ENCODE data around the gene SARS2.
"Not testable (repeated sequence)": the region's sequence is repeated elsewhere in the genome, so short reads cannot be mapped to it uniquely, and the experiment has no call there.

Gene SARS2

GRCh38 chr19:38888876-38889275 is 41.7 kb downstream of the SARS2 start:
- H3K27ac Mint-ChIP-seq: no peak overlapping the region
- H3K9me3 Mint-ChIP-seq: no peaks in the 10 kb centered on the region
- H3K27me3 Mint-ChIP-seq: no peaks in the 10 kb centered on the region

DNA sequence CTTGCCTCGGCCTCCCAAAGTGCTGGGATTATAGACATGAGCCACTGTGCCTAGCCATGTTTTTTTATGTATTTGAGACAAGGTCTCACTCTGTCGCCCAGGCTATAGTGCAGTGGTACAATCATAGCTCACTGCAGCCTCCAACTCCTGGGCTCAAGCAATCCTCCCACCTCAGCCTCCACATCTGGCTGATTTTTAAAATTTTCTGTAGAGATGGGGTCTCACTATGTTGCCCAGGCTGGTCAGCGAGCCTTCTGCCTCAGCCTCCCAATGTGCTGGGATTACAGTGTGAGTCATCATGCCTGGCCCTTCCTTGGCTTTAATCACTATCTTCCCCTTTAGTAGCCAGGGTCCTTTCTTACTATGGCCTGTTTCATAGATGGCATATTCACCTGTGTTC is 45.9 kb downstream of the SARS2 start:
- not testable (repeated sequence) for H3K4me1 Mint-ChIP-seq (ENCODE audit: low read depth in 2 of 2); ATAC-seq (replicated peaks); H3K4me3 Mint-ChIP-seq; H3K27me3 Mint-ChIP-seq; DNase-seq; H3K9me3 Mint-ChIP-seq
- peaks cover 62% of the 10 kb centered on the region for H3K36me3 Mint-ChIP-seq (ENCODE audit: insufficient read depth)
- peak overlapping the region in 1 of 2 donors; percentile 73 for H3K27ac Mint-ChIP-seq

More at GRCh38 chr19:38888876-38889275, 41.7 kb downstream of the SARS2 start:
- DNase-seq (no peak), ATAC-seq (replicated peaks) (no peak)
- Mint-ChIP-seq H3K4me1 (ENCODE audit: low read depth in 2 of 2) (peaks cover 0 to 2% of the 10 kb centered on the region in 2 donors), H3K4me3 (no peak overlapping the region), H3K36me3 (ENCODE audit: insufficient read depth) (peaks cover 60% of the 10 kb centered on the region)

DNA sequence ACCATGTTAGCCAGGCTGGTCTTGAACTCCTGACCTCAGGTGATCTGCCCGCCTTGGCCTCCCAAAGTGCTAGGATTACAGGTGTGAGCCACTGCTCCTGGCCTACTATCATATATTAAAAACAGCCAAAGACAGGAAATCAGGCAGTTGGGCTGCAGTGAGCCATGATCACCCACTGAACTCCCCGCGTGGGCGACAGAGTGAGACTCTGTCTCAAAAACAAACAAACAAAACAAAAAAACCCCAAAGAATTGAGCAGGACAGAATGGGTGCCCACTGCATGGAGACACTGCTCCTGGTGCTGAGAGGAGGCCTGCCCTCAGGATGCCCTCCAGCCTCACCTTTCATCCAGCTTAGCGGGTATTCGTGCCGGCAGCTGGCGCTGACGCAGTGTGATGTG is 47.3 kb downstream of the SARS2 start:
- Mint-ChIP-seq H3K4me3 (no peak overlapping the region), H3K36me3 (ENCODE audit: insufficient read depth) (peaks cover 58% of the 10 kb centered on the region), H3K27ac (peak overlapping the region in 1 of 2 donors; percentile 78), H3K27me3 (no peaks in the 10 kb centered on the region), H3K9me3 (no peaks in the 10 kb centered on the region), H3K4me1 (ENCODE audit: low read depth in 2 of 2) (peaks cover 8 to 18% of the 10 kb centered on the region in 2 donors)
- DNase-seq: no peak
- ATAC-seq (replicated peaks): no peak

- Mint-ChIP-seq H3K36me3 (ENCODE audit: insufficient read depth) (peaks cover 58% of the 10 kb centered on the region), H3K9me3 (no peaks in the 10 kb centered on the region), H3K27me3 (no peaks in the 10 kb centered on the region), H3K4me3 (peak overlapping the region in 1 of 2 donors; percentile 41), H3K27ac (peak overlapping the region; percentile 77 to 91), H3K4me1 (ENCODE audit: low read depth in 2 of 2) (peaks cover 24 to 34% of the 10 kb centered on the region in 2 donors)
- ATAC-seq (replicated peaks) (no peak), DNase-seq (no peak)
Observed at GRCh38 chr19:38880882-38881609, 49.5 kb downstream of the SARS2 start.

- H3K36me3 Mint-ChIP-seq (ENCODE audit: insufficient read depth): peaks cover 54% of the 10 kb centered on the region
- H3K4me1 Mint-ChIP-seq (ENCODE audit: low read depth in 2 of 2): peaks cover 24 to 35% of the 10 kb centered on the region in 2 donors
- ATAC-seq (replicated peaks): no peak
- no peaks in the 10 kb centered on the region for H3K27me3 Mint-ChIP-seq
- peak overlapping the region; percentile 37 to 44 for H3K4me3 Mint-ChIP-seq
- H3K9me3 Mint-ChIP-seq: no peaks in the 10 kb centered on the region
- DNase-seq: no peak
- peak overlapping the region; percentile 81 to 91 for H3K27ac Mint-ChIP-seq
Observed at GRCh38 chr19:38880076-38880881, 50.3 kb downstream of the SARS2 start.

GRCh38 chr19:38879400-38879751 is 51.2 kb downstream of the SARS2 start:
- H3K27ac Mint-ChIP-seq: peak overlapping the region; percentile 98
- no peak overlapping the region for H3K4me3 Mint-ChIP-seq
- peaks cover 48% of the 10 kb centered on the region for H3K36me3 Mint-ChIP-seq (ENCODE audit: insufficient read depth)
- DNase-seq: no peak
- peaks cover 24 to 35% of the 10 kb centered on the region in 2 donors for H3K4me1 Mint-ChIP-seq (ENCODE audit: low read depth in 2 of 2)
- no peaks in the 10 kb centered on the region for H3K27me3 Mint-ChIP-seq
- ATAC-seq (replicated peaks): no peak
- no peaks in the 10 kb centered on the region for H3K9me3 Mint-ChIP-seq

- peak overlapping the region; percentile 87 to 88 for H3K4me3 Mint-ChIP-seq
- no peak for DNase-seq
- H3K27ac Mint-ChIP-seq: peak overlapping the region; percentile 98
- peaks cover 45% of the 10 kb centered on the region for H3K36me3 Mint-ChIP-seq (ENCODE audit: insufficient read depth)
- H3K9me3 Mint-ChIP-seq: no peaks in the 10 kb centered on the region
- no peaks in the 10 kb centered on the region for H3K27me3 Mint-ChIP-seq
- peaks cover 25 to 35% of the 10 kb centered on the region in 2 donors for H3K4me1 Mint-ChIP-seq (ENCODE audit: low read depth in 2 of 2)
- peak; percentile 13 for ATAC-seq (replicated peaks)
Observed at GRCh38 chr19:38878575-38879399, 51.8 kb downstream of the SARS2 start.

- ATAC-seq (replicated peaks): peak; percentile 93
- Mint-ChIP-seq H3K27me3 (no peaks in the 10 kb centered on the region), H3K36me3 (ENCODE audit: insufficient read depth) (peaks cover 43% of the 10 kb centered on the region), H3K9me3 (no peaks in the 10 kb centered on the region), H3K4me3 (peak within 1 kb of the TSS; percentile 87 to 88), H3K27ac (peak within 1 kb of the TSS; percentile 98), H3K4me1 (ENCODE audit: low read depth in 2 of 2) (peaks cover 28 to 31% of the 10 kb centered on the region in 2 donors)
- peak; percentile 55 to 61 (median 57) for DNase-seq
Observed at GRCh38 chr19:38877781-38878574, 52.6 kb downstream of the SARS2 start, which contains the start of gene RINL. RINL (minus strand) TSS chr19:38878275; CDS start chr19:38876742, 1,533 bp downstream.

GRCh38 chr19:38875656-38876395 is 54.7 kb downstream of the SARS2 start:
- ATAC-seq (replicated peaks): no peak
- Mint-ChIP-seq H3K4me1 (ENCODE audit: low read depth in 2 of 2) (peaks cover 26 to 33% of the 10 kb centered on the region in 2 donors), H3K27ac (peak overlapping the region in 1 of 2 donors; percentile 98), H3K9me3 (no peaks in the 10 kb centered on the region), H3K4me3 (no peak overlapping the region), H3K36me3 (ENCODE audit: insufficient read depth) (peaks cover 34% of the 10 kb centered on the region), H3K27me3 (no peaks in the 10 kb centered on the region)
- no peak for DNase-seq

DNA sequence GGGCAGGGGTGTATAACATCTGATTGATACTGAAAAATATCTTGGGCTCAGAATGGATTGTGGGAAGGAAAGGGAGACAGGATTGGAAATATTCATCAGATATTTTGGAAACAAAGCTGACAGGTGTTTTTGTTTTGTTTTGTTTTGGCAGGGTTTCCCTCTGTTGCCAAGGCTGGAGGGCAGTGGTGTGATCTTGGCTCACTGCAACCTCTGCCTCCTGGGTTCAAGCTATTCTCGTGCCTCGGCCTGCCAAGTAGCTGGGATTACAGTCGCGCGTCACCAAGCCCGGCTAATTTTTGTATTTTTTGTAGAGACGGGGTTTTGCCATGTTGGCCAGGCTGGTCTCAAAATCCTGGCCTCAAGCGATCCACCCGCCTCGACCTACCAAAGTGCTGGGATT is 57.2 kb downstream of the SARS2 start:
- not testable (repeated sequence) for ATAC-seq (replicated peaks); H3K27me3 Mint-ChIP-seq; H3K9me3 Mint-ChIP-seq; DNase-seq; H3K4me3 Mint-ChIP-seq
- peaks cover 32 to 44% of the 10 kb centered on the region in 2 donors for H3K4me1 Mint-ChIP-seq (ENCODE audit: low read depth in 2 of 2)
- peak overlapping the region in 1 of 2 donors; percentile 7 for H3K27ac Mint-ChIP-seq
- H3K36me3 Mint-ChIP-seq (ENCODE audit: insufficient read depth): peaks cover 39% of the 10 kb centered on the region

DNA sequence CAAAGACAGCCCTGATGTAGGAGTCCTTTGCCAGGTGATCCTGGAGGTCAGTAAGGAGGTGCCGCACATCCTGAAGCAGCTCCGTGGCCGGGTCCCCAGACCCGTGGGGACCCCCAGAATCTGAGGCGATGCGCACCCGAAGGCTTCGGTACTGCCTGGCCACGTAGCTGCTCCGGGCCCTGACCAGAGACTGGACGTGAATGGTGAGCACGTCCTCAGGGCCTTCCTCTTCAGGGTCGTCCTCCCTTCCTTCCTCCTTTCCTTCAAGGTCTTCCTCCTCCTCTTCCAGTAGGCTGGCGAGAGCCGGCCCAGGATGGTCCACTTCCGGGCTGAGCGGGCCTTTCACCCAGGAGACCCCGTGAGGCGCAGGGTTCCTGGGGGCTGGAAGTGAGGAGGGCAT is 60.0 kb downstream of the SARS2 start:
- Mint-ChIP-seq H3K4me3 (peak overlapping the region; percentile 89), H3K27ac (peak overlapping the region; percentile 84 to 87), H3K27me3 (no peaks in the 10 kb centered on the region), H3K36me3 (ENCODE audit: insufficient read depth) (peaks cover 26% of the 10 kb centered on the region), H3K4me1 (ENCODE audit: low read depth in 2 of 2) (peaks cover 24 to 33% of the 10 kb centered on the region in 2 donors), H3K9me3 (no peaks in the 10 kb centered on the region)
- ATAC-seq (replicated peaks) (no peak), DNase-seq (no peak)
